HPDE6-E6E7 (cell line): Measurements from ENCODE around the gene EPHB6.

ENCODE experiments used
- DNase-seq: peaks from one replicate; pipeline ENCODE4 v3.0.0; 2011; ENCODE audit warnings: missing footprints; ENCODE audit errors: extremely low spot score

Gene EPHB6

DNA sequence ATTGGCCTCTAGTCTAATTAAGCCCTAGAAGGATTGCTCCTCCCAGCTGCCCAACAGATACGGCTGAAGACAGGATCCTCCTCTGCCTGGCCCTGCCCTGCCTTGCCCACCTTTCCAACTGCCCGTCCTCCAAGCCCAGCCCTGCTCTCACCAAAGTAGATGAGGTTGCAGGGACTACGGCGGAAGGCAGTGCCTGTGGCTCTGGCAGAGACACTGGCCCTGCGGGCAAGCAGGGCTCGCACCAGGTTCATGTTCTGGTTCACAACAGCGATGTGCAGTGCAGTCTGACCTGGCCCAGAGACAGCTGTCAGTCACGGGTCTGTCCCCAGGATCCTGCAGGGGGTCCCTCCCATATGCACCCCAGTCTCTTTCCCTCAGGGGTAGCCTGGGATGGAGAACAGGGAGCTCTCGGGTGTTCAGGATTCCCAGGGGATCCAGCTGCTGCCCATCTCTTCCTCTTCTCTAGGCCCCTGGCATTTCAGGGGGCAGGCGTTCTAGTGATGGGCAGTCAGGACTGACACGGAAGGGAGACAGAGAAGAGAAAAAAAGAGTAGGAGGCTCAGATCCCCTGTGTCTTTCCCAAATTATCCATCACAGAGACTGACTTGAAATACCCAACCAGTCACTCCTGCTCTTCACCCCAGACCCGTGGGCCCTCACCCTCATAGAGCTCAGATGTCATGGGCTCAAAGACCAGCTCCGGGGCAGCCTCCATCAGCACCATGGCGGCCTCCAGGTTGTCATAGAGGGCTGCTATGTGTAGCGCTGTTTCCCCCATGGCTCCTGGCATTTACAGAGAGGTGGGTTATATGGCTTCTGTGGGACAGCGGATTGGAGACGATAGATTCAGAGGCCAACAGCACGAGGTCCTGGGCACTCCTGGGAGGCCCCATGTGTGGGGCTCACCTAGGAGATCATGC lies 22.4 kb downstream of the EPHB6 start:
- no peak for DNase-seq

DNA sequence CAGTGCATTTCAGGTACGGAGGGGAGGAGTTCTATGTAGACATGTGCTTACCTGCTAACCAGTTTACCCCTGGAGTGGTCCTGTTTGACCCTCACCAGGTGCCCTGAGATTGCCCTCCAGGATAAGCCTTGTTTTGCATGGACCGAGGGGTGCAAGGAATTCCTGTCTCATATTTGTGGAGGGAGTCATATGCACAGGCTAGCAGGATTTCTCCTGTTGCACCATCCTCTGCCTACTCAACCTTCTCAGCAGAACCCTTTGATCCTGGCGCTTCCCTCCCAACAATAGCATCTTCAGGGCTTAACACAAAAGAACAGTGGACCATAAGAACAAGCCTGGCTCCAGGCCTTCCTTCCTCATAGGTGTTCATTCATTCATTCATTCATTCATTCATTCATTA lies 23.4 kb downstream of the EPHB6 start:
- DNase-seq = no peak

DNA sequence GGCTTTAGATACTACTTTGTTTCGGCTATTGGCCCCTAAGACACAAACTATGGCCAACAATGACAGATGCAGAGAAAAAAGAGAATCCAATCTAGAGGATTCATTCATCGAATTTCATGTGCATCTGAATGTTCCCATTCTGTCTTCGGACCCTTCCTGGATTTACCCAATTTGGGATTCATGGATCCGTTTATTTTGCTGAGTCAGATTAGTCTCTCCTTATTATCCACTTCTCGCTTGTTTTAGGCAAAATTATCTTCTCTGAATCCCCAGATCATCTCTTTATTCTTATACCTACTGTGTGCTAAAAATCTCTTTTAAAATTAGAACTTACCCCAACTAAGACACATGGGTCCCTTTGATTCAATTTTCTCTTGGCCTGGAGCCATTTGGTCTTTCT lies 24.2 kb downstream of the EPHB6 start:
- DNase-seq = no peak

DNA sequence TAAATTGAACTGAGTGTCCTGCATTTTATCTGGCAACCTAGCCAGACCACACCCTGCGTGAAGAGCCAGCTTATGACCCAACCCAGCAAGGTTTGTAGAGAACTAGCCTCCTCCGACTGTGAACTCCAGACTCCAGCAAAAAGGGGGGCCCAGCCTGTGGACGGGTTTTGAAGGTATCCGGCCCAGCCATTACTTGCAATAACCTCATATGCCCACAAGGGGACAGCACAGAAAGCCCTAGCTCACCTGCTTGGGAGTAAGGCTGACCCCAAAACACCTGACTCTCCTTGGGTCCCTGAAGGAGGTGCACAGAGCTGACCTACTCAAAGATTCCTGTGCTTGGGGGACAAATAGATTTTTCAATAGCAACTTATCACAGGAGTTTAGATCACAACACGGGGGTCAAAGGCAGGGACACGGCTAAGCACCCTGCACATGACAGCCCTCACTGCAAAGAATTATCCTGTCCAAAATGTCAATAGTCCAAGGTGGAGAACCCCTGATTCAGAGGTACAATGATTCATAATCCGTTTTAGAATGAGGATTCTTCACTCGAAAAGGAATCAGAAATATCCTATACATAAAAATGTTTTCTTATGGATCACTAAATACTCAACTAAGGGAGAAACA lies 26.1 kb downstream of the EPHB6 start:
- DNase-seq = peak; percentile 5

DNA sequence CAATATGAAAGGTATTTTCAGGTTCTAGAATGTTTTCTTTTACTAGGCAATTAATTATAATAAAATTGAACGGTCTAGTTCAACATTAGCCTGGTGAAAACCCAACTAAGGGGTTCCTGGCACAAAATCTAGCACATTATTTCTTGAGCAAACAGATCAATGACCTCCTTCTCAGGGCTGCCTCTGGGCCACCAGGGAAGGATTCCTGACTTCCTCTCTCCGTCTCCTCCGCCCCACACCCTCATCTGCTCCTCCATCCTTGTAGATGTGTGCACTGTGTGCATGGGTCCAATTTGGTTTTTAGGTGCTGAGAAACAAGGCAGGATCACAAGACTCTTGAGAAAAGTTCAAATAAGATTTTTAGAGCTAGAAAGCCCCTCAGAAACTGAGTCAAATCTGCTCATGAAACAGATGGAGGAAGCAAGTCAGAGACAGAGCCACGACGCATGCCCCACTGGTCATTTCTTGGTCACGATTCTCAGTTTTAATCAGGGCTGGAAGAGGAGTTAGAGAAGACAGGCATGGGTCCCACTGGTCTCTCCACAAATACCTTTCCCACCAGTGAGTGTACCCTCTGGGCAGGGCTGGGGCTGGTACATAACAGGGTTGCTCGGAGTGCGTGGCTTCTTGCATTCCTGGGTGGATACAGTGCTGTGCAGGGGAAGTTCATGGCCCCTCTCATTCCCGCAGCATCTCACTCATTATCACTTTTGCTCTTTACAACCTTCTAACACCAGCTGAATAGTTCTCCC lies 26.9 kb downstream of the EPHB6 start:
- DNase-seq = no peak

DNA sequence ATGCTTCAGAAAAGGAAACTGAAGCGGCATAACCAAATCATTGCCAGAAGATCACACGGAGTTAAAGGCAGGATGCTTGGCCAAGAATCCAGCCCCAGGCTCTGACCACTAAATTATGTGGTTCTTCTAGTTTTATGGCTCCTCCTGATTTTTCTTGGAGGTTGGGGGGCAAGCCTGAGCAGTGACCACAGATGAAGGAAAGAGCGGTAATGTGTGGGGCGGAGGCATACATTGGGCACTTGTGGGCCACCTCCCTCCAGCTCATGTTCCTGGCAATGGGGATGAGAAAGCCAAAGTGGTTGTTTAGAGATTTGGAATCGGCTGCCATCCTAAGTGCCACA lies 27.4 kb downstream of the EPHB6 start:
- no peak for DNase-seq

DNA sequence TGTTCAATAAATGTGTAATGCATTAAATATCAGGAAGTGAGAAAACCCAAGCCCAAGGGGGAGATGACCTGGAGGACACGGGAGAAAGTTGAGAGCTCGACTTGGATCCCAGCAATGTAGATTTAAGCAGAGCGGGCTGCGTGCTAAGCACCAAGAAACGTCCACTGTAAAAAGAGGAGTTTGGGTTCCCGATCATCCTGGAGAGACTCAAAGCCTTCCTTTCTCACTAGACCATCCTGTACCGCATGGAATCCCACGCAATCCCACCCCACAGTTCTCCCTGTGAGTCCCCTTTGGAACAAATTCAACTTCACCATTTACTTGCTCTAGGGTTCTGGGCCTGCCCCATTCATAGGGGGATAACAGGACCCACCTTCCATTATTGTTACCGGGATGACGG lies 28.3 kb downstream of the EPHB6 start:
- DNase-seq = no peak

DNA sequence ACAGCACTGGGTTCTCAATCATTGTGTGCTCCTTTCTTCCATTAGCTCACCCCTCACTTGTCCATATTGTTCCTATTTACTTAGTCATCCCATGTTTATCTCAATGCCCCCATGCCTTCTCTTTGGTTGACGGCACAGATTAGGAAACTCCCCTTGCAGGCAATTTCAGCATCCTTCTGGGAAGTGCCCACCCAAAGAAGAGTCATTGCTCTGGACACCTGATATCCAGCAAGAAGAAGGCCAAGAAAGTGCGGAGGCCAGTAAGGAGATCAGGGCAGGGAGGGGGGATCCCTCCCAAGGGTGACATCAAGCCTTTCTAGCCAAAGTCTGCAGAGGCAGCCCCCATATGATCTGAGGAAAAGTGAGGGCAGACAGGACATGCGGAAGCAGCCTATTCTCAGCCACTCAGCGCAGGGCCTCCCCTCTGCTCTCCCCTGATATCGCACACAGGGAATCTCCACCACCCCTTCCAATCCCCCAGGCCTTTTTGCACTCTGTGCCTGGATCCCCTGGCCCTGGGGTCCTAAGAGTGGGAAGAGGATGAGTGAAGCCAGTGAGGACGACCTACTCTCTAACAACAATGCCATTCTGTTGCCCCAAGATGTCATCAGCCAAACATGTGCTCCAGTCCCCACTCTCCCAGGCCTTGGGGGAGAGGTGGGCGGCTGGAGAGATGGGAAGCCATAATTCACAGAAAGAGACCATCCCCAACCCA lies 28.9 kb downstream of the EPHB6 start:
- DNase-seq = no peak

DNA sequence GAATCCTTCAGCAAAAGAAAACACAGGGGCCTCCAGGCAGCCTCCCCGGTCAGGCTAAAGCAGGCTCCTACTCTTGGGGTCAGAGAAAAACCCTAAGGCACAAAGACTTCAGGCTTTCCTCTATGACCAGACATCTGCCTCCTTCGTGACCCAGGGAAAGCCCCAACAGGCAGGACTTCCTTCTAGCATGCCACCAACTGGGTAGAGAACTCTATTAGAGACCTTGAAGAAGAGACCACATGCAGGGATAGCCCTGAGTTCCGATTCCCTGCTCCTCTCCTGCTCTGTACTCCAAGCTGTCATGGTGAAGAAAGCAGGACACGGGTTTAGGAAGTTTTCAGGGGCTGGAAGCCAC lies 29.4 kb downstream of the EPHB6 start:
- DNase-seq = no peak

DNA sequence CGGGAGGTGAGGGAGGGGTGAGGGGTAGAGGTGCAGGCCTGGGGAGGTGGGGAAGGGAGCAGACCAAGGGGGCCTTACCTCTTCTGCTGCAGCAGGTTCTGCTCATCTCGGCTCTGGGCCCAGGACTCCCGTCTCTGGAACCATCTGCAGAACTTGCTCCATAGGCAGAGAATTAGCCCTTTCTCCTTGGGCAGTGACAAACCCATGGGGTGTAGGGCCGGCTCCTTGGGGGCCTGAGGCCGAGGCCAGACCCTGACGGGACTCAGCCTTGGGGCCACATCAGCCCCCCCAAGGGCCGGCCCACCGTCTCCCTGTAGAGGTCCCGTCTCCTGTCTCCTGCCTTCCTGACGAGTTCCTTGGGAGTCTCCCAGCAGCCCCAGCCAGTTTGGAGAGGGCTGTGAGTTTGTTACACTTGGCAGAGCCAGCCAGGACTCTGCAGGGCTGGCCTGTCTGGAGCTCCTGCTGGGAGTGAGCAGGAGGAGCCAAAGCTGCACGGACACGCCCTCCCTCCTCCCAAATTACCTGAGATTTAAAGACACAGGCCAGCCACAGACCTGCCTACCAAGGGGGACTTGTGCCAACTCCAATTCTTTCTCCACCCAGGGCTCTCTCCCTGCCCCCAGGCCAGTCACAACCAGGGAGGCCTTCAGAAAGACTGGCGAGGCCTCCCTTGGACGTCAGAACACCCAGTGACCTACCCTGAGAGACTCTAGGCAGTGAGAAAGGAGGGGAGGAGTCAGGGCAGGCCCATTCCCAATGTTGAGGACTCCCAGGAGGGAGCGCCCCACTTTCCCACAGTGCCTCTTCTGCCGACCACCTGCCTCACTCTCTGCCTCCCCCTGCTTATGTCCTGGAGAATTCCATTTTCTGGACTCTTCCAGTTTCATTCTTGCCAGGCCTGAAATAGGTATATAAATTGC lies 30.7 kb downstream of the EPHB6 start, which contains the start of gene TRPV6:
TRPV6 (minus strand) TSS at position 435 of the 920 bp plus-strand sequence.
- no peak for DNase-seq

DNA sequence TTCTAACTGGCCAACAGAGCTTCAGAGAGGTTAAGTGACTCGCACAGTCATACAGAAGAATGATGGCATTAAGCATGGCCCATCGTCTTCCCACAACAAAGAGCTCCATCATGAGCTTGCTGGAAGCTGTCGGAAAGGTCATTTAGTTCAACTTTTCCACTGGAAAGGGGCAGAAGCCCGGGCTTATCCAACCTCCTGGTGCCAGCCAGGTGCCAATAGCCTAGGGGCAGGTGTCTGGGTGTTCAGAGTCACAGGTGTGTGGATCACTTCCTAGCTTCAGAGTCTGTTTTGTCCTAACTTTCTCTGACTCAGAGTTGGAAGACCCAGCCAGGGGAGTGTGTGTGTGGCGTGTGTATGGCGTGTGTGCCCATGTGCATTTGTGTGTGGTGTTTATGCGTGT lies 32.0 kb downstream of the EPHB6 start:
- no peak for DNase-seq

DNA sequence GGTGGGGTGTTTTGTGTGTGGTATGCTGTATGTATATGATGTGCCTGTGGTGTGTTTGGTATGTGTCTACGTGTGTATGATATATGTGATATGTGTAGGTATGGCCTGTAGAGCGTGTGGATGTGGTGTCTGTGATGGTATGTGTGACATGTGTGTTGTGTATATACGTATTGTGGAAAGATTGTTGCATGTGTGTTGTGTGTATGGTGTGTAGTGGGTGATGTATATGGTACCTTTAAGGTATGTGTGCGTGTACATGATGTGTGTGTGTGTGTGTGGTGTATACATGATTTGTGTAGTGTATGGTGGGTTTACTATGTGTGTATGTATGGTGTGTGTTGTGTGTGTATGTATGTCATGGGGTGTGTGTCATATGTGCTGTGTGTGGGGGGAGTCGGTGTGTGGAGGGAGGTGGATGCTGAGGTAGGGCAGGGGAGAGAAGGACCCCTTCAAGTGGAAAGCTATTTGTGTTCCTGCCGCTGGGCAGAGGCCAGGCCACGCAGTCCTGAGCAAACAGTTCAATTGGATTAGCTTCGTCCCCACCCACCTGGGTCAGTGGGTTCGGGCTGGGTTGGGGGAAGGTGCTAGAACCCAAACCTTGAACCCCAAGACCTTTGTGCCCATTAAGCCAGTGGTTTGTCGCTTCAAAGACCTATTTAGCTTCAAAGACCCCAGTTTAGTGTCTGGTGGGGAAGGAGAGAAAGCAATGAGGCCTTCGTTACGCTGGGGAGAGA lies 32.6 kb downstream of the EPHB6 start:
- no peak for DNase-seq

DNA sequence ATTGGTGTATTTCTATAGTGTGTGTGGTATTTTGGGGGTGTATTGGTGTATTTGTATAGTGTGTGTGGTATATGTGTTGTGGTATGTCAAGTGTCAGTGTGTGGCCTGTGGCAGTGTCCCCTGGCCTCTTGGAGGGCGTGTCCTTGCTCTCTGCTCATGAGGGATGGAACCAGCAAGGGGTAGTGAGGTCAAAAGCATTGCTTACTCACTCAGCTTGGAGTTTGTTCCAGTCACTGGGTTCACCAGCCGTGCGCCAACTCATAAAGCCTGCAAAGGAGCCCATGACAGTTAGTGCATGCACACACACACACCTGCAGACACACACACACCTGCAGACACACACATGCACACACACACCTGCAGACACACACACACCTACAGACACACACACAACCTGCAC lies 34.9 kb downstream of the EPHB6 start:
- DNase-seq = no peak

DNA sequence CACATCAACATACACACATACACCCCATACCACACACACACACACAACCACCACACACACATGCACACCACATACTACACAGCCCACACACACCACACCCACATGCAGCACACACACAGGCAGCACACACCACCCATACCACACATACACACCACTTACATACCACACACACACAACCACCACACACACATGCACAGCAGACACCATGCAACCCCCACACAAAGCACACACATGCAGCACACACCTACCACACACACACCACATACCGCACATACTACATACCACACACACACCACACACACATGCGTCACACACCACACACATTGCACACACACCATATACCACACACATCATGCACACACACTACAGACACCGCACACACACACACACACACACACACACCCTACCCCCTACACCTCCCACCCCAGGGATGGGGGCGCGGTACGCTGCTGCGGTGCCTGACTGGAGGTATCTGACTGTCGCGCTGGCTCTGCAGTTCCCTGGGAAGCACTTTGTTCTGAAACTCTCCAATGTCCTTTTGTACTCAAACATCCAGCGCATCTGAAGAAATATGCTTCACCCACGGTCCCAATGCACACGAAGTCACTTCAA lies 36.1 kb downstream of the EPHB6 start:
- DNase-seq = no peak

DNA sequence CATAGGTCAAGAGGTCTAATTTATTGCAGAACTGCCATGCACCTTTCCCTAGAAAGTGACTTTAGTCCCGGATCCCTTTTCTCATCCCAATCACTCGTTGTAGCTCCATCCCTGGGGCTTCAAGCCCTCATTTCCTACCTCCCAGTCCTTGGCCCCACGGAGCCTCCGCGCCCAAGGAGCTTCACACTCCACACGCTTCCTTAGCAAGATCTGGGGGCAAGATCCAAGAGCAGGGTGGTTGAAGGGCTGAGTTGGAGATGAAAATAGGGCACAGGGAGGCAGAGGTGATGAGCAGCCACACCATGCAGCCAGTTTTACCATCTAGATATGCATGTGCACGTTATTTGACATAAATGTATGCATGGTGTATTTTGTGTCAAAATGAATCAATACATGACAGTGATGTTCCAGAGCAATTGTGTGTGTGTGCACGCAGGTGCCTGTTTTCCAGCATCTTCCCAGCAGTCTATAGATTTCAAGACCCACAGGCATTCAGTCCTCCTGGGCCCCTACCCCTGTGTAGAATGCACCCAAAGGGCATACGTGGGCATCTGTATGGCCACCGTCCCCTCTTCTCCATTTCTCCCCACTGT lies 36.7 kb downstream of the EPHB6 start:
- no peak for DNase-seq

DNA sequence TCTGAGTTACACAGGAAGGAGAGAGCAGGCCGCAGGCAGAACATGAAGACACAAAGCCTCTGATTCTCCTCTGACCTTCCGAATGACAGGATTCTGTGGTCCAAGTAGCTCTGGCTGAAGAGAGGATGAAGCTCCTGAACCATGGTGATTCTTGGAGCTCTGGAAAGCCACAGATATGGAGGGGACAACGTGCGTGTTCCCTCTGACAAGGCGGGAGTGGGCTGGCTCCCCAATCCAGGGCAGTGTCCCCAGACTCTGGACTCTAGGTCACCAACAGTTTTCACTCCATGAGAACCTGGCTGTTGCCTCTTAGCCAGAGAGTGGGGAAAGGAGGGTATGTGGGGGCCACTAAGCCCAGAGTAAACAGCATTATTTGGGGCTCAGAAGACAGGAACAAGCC lies 38.1 kb downstream of the EPHB6 start:
- no peak for DNase-seq

DNA sequence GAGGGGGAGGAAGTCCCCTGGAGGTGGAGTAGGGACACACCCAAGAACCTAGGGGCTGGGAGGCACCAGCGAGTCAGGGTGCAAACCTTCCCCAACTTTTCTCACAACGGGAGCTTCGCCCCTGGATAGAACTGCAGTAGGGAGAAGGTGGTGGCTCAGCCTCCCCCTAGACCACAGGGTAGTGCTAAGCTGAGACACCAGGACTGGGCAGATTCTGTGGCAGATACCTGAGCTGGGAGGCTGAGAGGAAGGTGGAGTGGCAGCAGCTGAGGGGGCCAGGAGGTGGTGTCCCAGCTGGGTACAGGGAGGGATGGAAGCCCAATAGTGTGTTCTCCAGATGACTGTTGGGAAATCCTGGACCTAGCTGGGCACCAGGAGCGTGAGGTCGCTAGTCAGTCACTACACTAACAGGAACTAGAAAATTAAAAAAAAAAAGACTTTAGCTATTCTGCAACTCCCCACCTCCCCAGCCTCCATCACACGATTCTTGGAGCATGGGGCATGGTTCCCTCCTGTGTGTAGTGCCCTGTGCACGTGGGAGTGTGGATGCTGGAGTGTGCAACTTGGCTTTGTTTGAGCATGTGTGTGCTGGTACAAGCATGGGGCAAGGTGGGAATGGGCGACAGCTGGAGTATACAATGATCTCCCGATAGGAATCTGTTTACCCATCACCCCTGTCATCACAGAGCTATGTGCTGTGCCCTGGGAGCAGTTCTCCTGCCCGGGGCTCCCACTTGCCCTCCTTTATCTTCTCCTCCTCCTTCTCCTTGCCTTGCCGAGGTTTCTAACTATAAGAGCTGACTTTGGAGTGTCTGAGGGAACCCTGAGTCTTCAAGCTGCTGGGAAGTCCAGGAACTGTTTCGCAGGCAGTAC lies 39.5 kb downstream of the EPHB6 start:
- DNase-seq = no peak

DNA sequence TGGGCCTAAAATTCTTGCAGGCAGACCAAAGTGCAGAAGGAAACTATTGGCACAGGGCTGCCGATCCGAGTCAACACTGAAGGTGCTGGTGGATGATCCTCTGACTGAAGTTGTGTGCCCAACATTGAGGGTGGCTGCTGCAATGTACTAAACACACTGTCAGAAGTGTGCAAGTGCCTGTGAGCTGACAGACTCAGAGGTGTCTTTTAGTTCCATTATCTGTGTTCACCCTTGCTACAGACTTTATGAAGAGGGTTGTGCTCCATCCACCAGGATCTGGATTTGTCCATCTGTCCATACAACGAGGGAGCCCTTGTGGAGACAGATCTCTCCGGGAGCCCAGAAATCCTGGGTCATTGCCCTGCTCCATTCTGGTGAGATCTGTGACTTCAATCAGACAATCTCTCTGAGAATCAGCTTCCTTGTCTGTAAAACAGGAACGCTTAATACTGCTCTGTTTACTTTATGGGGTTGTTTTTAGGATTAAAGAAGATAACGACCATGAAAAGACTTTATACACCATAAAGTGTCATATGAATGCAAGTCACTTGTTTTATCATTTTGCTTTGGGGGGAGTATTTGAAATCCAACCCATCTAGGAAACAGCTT lies 40.2 kb downstream of the EPHB6 start:
- no peak for DNase-seq
